Spleen (tissue), 11 donors: ENCODE measurements around the gene SBF1. TPM values are rescaled to one million over a fixed set of nuclear protein-coding genes. Genes with fewer than 3 reads are reported as not detected.
A peak's percentile ranks its signal among the peaks of the same experiment; 100 is the strongest.

Source experiments
- DNase-seq: peaks from one replicate; pipeline ENCODE4 v3.0.0-alpha.2; 2020
- H3K27ac ChIP-seq, 8 donors: fragments of 200-600 bp; sonication (generic) in 7 of 8; 1 replicate in 4 of 8; 2 replicates in 4 of 8; pipeline versions ENCODE4 v1.5.0 to v1.8.0; 2016 to 2021; ENCODE audit warnings: inconsistent platforms in 4 of 8, mild to moderate bottlenecking in 4 of 8, moderate library complexity in 1 of 8
- H3K27me3 ChIP-seq, 7 donors: fragments of 200-600 bp; sonication (generic) in 6 of 7; replicated peaks in 1 of 7; 1 replicate in 4 of 7; 2 replicates in 3 of 7; pipeline versions ENCODE4 v1.5.0 to v1.8.0; 2016 to 2021; ENCODE audit warnings: inconsistent platforms in 3 of 7, mild to moderate bottlenecking in 1 of 7
- H3K36me3 ChIP-seq, 6 donors: fragments of 200-600 bp; sonication (generic) in 5 of 6; 1 replicate in 4 of 6; 2 replicates in 2 of 6; pipeline versions ENCODE4 v1.5.0 to v1.8.0; 2016 to 2021; ENCODE audit warnings: inconsistent platforms in 2 of 6
- H3K4me1 ChIP-seq, 6 donors: fragments of 200-600 bp; sonication (generic) in 5 of 6; 1 replicate in 3 of 6; 2 replicates in 3 of 6; pipeline versions ENCODE4 v1.5.0 to v1.8.0; 2016 to 2021; ENCODE audit warnings: inconsistent platforms in 3 of 6
- H3K4me3 ChIP-seq, 8 donors: fragments of 200-600 bp; sonication (generic) in 7 of 8; 1 replicate in 4 of 8; 2 replicates in 4 of 8; pipeline versions ENCODE4 v1.5.0 to v1.8.0; 2016 to 2021; ENCODE audit warnings: inconsistent platforms in 4 of 8, mild to moderate bottlenecking in 4 of 8, moderate library complexity in 2 of 8
- H3K9me3 ChIP-seq, 8 donors: fragments of 200-600 bp; sonication (generic) in 7 of 8; 1 replicate in 4 of 8; 2 replicates in 4 of 8; pipeline versions ENCODE4 v1.5.0 to v1.8.0; 2016 to 2021; ENCODE audit warnings: inconsistent platforms in 4 of 8
- POLR2A ChIP-seq, 3 donors: fragments of 450-650 bp; IDR thresholded peaks; one replicate each; pipeline ENCODE4 v1.5.1; 2017; ENCODE audit warnings: antibody characterized with exemption in 3 of 3, mild to moderate bottlenecking in 1 of 3
- POLR2AphosphoS5 ChIP-seq, 3 donors: sonication (generic); formaldehyde crosslinking; IDR thresholded peaks; one replicate each; pipeline ENCODE4 v1.5.1; 2017; ENCODE audit warnings: antibody characterized with exemption in 3 of 3
- WGBS, 5 donors: extraction: QIAGEN DNeasy Blood & Tissue Kit in 3 of 5; methylation state at CpG; one replicate each; pipeline versions ENCODE4 v1.1.5 to v1.1.7; 2013 to 2018; 5-methylcytosine and 5-hydroxymethylcytosine counted together
- intact Hi-C: fragments of 100-400 bp; cut with DNase I; formaldehyde crosslinking; loops from one replicate; pipeline ENCODE4 v1.15.0; 2023; ENCODE audit warnings: low total_unique reads
- polyA plus RNA-seq, 3 donors: library from polyadenylated mRNA; stranded (reverse); fragments of 200-250 nt; gene quantifications; one replicate each; pipeline ENCODE4 v1.2.1, GENCODE V29; 2013
- total RNA-seq, 7 donors: library from RNA; depleted of rRNA in 3 of 7; stranded (reverse); fragments of >200 nt in 3 of 7; fragmentation: NEBNext Ultra II Directional in 4 of 7; extraction: Animal tissue kit (Norgen Biotek cat#: 25700) in 4 of 7; gene quantifications; one replicate each; pipeline versions ENCODE4 v1.1.0 to v1.2.1, GENCODE V29; 2016 to 2021
- TF ChIP-seq, protein P1 (sequence below), 11 experiments: fragments of 200-600 bp in 7 of 11; fragments of 450-650 bp in 4 of 11; sonication (generic) in 4 of 11; IDR thresholded peaks in 8 of 11; conservative IDR thresholded peaks in 3 of 11; 1 replicate in 7 of 11; 2 replicates in 4 of 11; pipeline versions ENCODE4 v1.4.0 to v1.8.0; 2016 to 2021; ENCODE audit warnings: antibody characterized with exemption in 11 of 11, inconsistent platforms in 4 of 11, mild to moderate bottlenecking in 1 of 11
- donor health status: healthy with polysubstance abuse.
- donor health status: DM: no; HTN: no; CAD: no; lungs with moderate emphysema.
- donor health status: DM: no; HTN: no; CAD: no.
- donor health status: Bipolar disorder and iron deficiency.
- donor health status: healthy.
- donor health status: DM: no; HTN: no; CAD: no.
- donor health status: DM: yes; HTN: yes; CAD: no.

The SBF1 gene
- total and polyA plus RNA-seq, 10 donors: 35.7 to 96.9 (median 75.3) TPM

DNA sequence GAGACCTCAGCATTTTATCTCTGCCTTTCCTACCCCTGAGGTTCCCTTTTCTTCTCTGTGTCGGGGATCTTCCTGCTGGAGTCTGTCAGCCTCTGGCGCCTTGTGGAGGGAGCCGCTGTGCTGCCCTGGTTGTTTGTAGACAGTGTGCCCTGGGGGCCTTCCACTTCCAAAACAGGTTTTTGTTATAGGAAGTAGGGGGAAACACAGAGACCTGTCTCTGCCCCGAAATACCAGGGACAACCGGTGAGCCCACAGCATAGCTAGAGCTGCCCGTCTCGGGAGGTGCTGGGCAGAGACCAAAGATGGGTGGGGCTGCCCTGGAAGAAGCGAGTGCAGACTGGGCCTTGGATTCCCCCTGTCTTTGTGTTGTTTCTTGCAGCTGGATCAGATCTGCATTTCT lies 41.2 kb upstream of the SBF1 start:
- DNase-seq: no peak
- TF ChIP-seq, protein P1, sequence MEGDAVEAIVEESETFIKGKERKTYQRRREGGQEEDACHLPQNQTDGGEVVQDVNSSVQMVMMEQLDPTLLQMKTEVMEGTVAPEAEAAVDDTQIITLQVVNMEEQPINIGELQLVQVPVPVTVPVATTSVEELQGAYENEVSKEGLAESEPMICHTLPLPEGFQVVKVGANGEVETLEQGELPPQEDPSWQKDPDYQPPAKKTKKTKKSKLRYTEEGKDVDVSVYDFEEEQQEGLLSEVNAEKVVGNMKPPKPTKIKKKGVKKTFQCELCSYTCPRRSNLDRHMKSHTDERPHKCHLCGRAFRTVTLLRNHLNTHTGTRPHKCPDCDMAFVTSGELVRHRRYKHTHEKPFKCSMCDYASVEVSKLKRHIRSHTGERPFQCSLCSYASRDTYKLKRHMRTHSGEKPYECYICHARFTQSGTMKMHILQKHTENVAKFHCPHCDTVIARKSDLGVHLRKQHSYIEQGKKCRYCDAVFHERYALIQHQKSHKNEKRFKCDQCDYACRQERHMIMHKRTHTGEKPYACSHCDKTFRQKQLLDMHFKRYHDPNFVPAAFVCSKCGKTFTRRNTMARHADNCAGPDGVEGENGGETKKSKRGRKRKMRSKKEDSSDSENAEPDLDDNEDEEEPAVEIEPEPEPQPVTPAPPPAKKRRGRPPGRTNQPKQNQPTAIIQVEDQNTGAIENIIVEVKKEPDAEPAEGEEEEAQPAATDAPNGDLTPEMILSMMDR (IDR thresholded peaks at IDR 0.05 in 8 of 11, conservative IDR thresholded peaks at IDR 0.05 in 3 of 11): no peak
- no peak for TF ChIP-seq POLR2A (IDR thresholded peaks at IDR 0.05)
- H3K27ac ChIP-seq: no peak overlapping the region
- intact Hi-C loops: no loop called here
- no peak overlapping the region for H3K4me3 ChIP-seq
- 76 to 97% (median 93%) methylated on average over 7 to 8 of the region's 8 CpGs for WGBS, 5 donors
- H3K9me3 ChIP-seq: no peaks in the 10 kb centered on the region
- peaks cover 0 to 81% (median 44%) of the 10 kb centered on the region in 6 donors for H3K36me3 ChIP-seq
- no peaks in the 10 kb centered on the region for H3K27me3 ChIP-seq
- peaks cover 0 to 15% (median 0%) of the 10 kb centered on the region in 6 donors for H3K4me1 ChIP-seq

DNA sequence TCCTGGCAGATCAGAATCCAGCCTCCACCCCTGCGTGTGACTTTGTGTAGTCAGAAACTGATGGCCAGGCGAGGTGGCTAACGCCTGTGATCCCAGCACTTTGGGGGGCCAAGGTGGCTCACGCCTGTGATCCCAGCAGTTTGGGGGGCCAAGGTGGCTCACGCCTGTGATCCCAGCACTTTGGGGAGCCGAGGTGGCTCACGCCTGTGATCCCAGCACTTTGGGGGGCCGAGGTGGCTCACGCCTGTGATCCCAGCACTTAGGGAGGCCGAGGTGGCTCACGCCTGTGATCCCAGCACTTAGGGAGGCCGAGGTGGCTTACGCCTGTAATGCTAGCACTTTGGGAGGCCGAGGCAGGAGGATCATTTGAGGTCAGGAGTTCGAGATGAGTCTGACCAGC lies 38.3 kb upstream of the SBF1 start:
- intact Hi-C loops: no loop called here
- WGBS, 5 donors: 91 to 97% (median 94%) methylated on average over 9 to 15 of the region's 15 CpGs

DNA sequence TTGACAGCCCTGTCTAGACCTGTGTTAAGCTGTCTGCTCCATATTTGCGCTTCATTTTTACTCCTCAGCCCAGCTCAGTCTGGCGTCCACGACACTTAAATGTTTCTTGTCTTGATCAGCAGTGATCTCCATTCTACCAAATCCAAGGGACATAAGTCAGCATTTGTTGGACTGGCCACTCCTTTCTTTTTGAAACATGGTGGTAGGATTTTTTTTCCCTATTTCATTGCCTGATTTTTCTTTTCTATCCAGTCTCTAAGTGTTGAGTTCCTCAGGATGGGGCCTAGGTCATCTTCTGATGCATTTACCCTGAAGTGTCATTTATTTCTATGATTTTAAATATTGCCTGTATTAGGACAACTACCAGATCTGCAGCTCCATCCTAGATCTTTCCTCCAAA lies 34.1 kb upstream of the SBF1 start:
- intact Hi-C loops: no loop called here
- Histone ChIP-seq H3K9me3 (no peaks in the 10 kb centered on the region), H3K4me1 (peaks cover 18 to 60% (median 33%) of the 10 kb centered on the region in 6 donors), H3K36me3 (peaks cover 0 to 52% (median 20%) of the 10 kb centered on the region in 6 donors), H3K4me3 (peak overlapping the region; percentile 59 to 96 (median 74)), H3K27me3 (no peaks in the 10 kb centered on the region), H3K27ac (peak overlapping the region; percentile 82 to 97 (median 93))
- no peak for DNase-seq
- WGBS, 5 donors: 16 to 32% (median 24%) methylated on average over 3 of the region's 3 CpGs
- TF ChIP-seq POLR2A (IDR thresholded peaks at IDR 0.05) (no peak), POLR2AphosphoS5 (IDR thresholded peaks at IDR 0.05) (no peak)
- TF ChIP-seq, protein P1 (IDR thresholded peaks at IDR 0.05 in 8 of 11, conservative IDR thresholded peaks at IDR 0.05 in 3 of 11): no peak

More for the DNA sequence above, 38.3 kb upstream of the SBF1 start:
- H3K27me3 ChIP-seq: no peaks in the 10 kb centered on the region
- TF ChIP-seq POLR2A (IDR thresholded peaks at IDR 0.05) (no peak), POLR2AphosphoS5 (IDR thresholded peaks at IDR 0.05) (no peak)
- TF ChIP-seq, protein P1 (IDR thresholded peaks at IDR 0.05 in 8 of 11, conservative IDR thresholded peaks at IDR 0.05 in 3 of 11): no peak
- H3K27ac ChIP-seq: no peak overlapping the region
- DNase-seq: no peak
- H3K4me3 ChIP-seq: no peak overlapping the region
- H3K9me3 ChIP-seq: no peaks in the 10 kb centered on the region
- H3K4me1 ChIP-seq: peaks cover 9 to 37% (median 16%) of the 10 kb centered on the region in 6 donors
- H3K36me3 ChIP-seq: peaks cover 0 to 63% (median 19%) of the 10 kb centered on the region in 6 donors

DNA sequence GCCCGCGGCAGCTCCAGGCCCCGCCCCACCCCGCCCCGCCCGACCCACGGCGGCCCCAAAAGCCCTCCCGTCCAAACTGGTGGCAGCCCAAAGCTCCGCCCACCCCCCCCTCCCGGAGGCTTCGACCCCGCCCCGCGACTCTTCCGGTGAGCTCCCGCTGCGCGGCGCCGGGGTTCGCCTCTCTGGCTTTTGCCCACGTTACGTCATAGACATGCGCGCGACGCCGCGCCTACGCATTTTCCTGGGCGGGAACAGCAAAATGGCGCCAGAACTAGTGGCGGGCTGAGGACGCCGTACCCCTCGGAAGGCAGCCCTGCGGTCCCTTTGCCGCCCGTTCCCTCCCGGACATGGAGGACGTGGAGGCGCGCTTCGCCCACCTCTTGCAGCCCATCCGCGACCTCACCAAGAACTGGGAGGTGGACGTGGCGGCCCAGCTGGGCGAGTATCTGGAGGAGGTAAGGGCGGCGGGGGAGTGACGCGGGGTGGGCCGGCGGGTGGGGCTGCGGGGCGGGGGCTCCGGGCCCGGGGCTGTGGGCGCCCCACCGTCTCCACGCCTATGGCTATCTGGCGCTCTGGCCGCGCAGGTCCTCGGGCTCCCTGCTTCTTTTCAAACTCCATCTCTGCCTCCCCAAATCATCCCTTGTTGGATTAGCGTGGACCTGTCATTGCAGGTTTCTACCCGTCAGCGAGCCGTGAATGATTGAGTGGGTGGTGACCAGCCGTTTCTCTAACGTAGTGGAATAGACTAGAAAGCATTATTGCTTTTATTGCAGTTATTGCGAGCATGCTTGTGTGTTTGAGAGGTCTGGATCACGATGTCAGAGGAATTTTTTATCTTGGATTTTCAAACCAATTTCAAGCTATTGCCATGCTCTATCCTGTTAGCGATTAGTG lies 33.4 kb upstream of the SBF1 start, which contains the start of gene NCAPH2:
Gene NCAPH2, plus strand, starts transcription at position 234 of the 894 bp plus-strand sequence. Its CDS starts 114 bp downstream, at position 348.
- intact Hi-C loops: no loop called here
- Histone ChIP-seq H3K9me3 (no peaks in the 10 kb centered on the region), H3K27ac (peak within 1 kb of the TSS; percentile 82 to 97 (median 93)), H3K4me1 (peaks cover 18 to 60% (median 33%) of the 10 kb centered on the region in 6 donors), H3K36me3 (peaks cover 0 to 56% (median 26%) of the 10 kb centered on the region in 6 donors), H3K27me3 (no peaks in the 10 kb centered on the region), H3K4me3 (peak within 1 kb of the TSS; percentile 63 to 96 (median 84))
- 0 to 2% (median 1%) methylated on average over 21 to 76 of the region's 76 CpGs for WGBS, 5 donors
- DNase-seq: peak; percentile 99
- TF ChIP-seq POLR2AphosphoS5 (IDR thresholded peaks at IDR 0.05) (peak; percentile 95 to 98 (median 96)), POLR2A (IDR thresholded peaks at IDR 0.05) (peak; percentile 24 to 64 (median 56))
- TF ChIP-seq, protein P1 (IDR thresholded peaks at IDR 0.05 in 8 of 11, conservative IDR thresholded peaks at IDR 0.05 in 3 of 11): peak in 3 of 11 experiments; percentile 3 to 22 (median 8)
